Hematopoietic multipotent progenitor cell treated with erythropoietin and hydrocortisone succinate and interleukin-3 and kit ligand, for 6 days (in vitro differentiated cells): ENCODE measurements around the gene ORAI3.

Experiments used
- DNase-seq: peaks from one replicate; pipeline ENCODE4 v3.0.0-alpha.2; 2015

Gene ORAI3

DNA sequence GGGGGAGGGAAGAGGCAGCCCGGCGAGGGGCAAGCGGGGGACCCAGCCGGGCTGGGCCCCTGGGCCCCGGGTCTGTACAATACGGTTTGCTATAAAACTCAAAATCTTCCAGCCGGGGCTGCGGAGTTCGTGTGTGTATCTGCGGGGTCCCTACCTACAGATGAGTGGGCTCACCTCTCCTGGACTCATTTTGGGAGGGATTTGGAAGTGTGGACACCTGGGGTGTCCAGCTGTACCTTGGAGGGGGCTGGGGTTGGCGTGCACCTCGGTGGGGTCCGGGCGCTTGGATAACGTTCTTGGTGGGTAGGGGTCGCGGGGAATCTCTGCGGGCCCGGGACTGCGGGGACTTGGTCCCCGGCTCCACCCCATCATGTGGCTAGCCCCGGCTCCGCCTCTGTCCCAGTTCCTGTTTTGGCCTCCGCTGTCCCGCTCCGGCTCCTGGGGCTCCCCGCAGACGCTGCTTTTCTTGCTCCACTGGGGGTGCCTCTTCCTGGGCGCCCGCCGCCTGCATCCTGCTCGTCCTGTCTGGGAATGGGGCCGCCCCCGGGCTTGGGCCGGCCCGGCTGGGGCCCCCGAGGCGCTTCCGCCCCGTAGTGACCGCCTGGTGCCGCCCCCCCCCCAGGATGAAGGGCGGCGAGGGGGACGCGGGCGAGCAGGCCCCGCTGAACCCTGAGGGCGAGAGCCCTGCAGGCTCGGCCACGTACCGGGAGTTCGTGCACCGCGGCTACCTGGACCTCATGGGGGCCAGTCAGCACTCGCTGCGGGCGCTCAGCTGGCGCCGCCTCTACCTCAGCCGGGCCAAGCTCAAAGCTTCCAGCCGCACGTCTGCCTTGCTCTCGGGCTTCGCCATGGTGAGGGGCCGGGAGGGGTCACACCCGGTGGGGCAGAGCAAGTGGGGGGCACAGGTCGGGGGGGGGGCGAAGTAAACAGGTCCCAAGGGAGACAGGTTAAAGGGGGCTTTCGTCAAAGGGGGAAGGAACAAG is at the start of gene ORAI3:
Gene ORAI3, plus strand, starts transcription at position 402 of the 983 bp plus-strand sequence. Its CDS starts 222 bp downstream, at position 624.
- DNase-seq, result peak; percentile 88

DNA sequence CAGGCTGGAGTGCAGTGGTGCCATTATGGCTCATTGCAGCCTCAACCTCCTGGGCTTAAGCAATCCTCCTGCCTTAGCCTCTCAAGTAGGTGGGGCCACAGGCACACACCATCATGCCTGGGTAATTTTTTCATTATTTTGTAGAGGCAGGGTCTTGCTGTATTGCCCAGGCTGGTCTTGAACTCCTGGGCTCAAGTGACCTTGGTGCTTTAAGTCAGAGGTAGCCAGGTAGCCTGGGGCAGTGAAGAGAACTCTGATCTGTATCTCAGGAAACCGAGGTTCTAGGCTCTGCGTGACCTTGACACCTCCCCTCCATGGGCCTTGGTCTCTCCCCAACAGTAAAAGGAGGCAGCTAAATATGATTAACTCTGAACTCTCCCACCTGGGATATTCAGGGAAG is 49.1 kb upstream of the ORAI3 start:
- no peak for DNase-seq

DNA sequence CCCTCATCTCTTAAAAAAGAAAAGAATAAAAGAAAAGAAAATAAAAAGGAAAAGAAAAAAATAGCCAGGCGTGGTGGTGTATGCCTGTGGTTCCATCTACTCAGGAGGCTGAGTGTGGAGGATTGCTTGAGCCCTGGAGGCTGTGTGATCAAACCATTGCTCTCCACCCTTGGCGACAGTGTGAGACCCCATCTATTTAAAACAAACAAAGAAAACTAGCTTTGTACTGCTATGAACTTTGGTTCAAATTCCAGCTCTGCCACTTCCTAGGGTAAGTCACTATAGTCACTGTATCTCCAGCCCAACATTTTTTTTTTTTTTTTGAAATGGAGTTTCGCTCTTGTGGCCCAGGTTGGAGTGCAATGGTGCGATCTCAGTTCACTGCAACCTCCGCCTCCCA is 48.3 kb upstream of the ORAI3 start:
- no peak for DNase-seq

DNA sequence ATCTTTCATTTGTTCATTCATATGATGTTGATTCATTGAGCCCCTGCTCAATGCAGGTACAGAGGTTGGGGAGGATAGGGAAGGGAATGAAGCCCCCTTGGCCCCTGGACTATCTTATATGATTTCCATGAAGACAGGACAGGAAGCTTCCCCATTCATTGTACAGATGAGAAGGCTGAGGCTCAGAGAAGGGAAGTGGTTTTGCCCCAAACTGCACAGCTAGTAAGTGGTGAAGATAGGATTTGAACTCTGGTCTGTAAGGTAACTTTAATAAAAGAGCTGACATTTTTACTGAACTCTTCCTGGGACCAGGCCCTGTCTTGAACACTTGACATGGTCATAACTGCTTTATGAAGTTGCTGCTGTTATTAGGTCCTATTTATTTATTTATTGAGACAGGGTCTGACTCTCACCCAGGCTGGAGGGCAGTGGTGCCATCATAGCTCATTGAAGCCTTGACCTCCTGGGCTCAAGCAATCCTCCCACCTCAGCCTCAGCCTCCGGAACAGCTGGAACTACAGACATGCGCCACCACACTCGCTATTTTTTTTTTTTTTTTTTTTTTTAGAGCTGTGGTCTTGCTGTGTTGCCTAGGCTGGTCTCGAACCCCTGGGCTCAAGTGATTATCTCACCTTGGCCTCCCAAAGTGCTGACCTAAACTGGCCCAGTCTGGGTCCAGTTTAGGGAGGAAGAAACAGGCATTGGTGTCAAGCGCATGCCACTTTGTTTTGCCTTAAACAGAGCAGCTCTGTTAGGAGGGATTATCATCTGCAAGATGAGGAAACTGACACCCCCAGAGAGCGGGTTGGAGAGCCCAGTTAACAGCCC is 47.5 kb upstream of the ORAI3 start:
- peak; percentile 41 for DNase-seq

DNA sequence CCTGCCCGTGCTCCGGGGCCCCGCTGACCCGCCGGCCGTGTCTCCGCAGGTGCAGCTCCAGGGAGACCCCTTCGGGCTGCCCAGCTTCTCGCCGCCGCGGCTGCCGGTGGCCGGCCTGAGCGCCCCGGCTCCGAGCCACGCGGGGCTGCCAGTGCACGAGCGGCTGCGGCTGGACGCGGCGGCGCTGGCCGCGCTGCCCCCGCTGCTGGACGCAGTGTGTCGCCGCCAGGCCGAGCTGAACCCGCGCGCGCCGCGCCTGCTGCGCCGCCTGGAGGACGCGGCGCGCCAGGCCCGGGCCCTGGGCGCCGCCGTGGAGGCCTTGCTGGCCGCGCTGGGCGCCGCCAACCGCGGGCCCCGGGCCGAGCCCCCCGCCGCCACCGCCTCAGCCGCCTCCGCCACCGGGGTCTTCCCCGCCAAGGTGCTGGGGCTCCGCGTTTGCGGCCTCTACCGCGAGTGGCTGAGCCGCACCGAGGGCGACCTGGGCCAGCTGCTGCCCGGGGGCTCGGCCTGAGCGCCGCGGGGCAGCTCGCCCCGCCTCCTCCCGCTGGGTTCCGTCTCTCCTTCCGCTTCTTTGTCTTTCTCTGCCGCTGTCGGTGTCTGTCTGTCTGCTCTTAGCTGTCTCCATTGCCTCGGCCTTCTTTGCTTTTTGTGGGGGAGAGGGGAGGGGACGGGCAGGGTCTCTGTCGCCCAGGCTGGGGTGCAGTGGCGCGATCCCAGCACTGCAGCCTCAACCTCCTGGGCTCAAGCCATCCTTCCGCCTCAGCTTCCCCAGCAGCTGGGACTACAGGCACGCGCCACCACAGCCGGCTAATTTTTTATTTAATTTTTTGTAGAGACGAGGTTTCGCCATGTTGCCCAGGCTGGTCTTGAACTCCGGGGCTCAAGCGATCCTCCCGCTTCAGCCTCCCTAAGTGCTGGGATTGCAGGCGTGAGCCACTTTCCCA is 46.6 kb upstream of the ORAI3 start:
- peak; percentile 79 for DNase-seq

DNA sequence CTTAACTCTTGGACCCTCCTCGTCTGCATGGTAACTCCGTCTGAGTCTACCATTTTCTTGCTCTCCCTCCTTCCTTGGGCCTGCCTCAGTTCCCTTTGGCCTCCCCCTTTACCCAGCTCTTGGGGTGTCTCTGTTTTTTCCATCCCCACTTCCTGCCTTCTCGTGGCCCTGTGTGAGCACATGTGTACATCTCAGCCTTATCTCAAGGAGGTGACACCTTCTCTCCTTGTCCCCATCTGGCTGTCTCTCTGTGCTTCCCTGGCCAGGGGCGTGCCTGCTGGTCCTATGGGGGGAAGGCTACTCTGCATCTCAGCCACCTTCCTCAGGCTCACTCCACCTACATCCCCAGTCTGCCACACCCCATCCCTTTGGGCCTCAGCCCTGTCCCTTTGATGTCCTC is 45.9 kb upstream of the ORAI3 start:
- peak; percentile 68 for DNase-seq

DNA sequence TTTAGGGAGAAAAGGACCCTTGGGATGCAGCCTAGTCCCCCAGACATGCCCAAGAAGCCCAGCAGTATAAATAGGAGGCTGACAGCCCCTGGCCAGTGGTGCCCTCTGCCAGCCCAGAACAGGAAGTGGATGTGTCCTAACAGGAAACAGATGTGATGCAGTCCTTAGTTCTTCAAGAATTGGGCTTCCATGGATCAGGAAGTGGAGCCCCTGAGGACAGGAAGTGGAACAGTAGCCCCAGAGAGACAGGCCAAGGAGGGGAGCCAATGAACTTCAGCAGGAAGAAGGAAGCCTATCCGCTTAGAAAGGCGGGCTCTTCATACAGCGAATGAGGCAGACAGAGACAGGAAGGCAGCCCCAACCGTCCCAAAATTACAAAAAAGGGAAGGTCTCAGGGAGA is 45.3 kb upstream of the ORAI3 start:
- peak; percentile 85 for DNase-seq

DNA sequence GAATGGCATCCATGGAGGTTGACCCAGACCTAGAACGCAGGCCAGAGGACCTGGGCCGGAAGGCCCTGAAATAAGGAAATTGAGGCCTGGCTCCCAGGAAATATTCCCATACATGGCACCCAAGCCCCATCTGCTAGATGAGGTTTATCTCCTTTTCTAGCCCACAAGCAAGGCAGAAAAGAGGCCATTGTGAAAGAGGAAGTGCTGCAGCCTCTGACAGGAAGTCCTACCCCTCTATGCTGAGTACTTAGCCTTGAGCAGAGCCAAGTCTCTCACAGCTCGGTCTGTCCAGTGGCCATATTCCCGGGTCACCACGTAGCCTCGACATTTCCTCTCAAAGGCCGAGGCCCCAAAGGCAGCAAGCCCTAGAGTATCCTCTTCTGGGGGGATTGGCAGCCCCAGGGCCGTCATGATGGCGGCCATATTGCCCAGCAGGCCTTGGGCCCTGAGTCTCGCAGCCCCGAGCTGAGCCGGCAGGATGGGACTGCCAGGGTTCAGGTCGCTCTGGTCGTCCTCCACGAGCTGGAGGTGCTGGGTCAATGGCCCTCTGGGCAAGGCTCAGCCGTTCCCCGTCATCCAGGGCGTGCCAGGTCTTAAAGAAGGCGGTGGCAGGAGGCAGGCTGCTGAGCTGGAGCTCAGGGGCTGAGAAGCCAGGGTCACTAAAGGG is 44.6 kb upstream of the ORAI3 start:
- peak; percentile 58 for DNase-seq

DNA sequence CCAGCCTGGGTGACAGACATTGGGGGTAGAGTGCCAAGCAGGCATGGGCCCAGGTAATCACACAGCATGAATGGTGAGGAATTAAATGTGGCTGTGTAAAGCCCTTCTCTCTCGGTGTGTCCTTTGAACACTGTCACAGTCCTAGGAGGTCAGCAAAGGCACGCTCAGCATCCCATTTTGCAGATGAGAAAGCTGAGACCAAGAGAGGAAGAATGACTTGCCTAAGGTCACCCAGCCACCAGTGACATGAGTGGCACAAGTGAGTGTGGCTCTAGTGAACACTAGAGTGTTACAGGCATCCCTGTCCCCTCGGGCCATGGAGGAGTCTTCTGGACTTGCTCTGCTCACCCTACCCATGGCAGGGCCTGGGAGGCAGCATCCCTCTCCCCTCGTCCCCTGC is 41.8 kb upstream of the ORAI3 start:
- DNase-seq, result no peak

DNA sequence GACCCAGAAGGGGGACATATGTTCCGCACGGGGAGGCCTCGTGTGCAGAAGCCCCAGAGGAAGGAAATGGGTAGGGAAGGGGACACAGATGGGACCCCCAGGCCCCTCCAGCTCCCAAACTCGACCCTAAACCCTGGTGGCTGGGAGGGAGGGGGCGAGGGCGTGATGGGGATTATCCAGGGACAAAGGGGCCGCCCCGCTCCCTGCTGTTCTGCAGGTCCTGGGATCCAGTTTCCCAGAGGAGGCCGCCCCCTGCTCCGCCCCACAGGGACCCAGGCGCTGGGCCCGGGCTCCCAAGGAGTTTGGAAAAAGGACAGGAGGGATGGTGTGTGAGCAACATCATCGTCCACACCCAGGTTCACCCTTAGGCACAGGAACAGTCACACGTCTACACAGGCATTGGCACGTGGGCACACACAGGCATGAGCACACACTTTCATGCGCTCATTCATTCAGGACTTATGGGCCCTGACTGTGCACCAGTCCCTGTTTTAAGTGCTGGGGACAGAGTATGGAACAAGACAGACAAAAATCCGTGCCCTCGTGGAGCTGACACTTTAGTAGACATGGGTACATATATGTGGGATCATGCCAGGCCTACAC is 38.3 kb upstream of the ORAI3 start:
- no peak for DNase-seq

DNA sequence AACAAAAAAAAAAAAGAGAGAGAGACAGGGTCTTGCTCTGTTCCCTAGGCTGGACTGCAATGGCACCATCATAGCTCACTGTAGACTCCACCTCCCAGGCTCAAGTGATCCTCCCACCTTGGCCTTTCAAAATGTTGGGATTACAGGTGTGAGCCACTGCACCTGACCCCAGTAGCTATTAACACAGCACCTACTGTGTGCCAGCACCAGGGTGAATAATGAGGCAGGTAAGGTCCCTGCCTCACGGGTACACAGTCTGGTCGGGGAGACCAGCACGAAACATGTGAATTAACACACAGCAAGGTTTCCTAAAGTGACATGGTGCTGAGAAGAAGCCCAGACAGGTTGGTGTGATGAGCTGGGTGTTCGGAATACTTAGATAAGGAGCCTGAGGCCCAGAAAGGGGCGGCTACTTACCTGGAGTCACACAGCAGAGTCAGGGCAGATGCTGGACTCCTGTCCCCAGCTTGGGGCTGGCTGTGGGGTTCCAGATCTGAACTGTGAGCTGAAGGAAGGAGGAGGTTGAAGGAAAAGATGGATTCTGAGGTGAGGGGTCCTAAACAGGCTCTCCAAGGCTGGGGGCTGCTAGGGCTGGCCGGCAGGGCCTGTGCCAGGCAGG is 36.0 kb upstream of the ORAI3 start:
- DNase-seq, result no peak

DNA sequence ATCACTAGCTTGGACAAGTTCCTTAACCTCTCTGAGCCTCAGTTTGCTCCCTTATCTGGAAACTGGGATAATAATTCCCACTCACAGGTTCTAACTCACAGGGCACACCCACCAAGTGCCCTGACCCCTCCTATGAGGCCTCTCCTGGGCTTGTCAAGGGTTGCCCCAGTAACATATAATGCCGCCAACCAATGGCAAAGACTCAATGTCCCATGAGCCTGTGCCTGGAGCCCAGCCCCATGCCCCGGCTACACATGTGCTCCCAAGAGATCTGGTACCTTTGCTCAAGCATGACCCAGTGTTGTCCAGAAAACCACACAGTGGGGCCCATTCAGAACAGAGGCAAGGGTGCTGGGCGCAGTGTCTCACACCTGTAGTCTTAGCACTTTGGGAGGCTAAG is 34.0 kb upstream of the ORAI3 start:
- peak; percentile 23 for DNase-seq

DNA sequence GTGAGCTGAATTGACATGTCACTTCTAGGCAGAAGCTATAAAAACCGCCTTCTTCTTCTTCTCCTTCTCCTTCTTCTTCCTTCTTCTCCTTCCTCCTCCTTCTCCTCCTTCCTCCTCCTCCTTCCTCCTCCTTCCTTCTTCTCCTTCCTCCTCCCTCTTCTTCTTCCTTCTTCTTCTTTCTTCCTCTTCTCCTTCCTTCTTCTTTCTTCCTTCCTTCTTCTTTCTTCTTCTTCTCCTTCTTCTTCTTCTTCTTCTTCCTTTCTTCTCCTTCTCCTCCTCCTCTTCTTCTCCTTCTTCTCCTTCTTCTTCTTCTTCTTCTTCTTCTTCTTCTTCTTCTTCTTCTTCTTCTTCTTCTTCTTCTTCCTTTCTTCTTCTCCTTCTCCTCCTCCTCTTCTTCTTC is 30.3 kb upstream of the ORAI3 start:
- DNase-seq, result no peak

DNA sequence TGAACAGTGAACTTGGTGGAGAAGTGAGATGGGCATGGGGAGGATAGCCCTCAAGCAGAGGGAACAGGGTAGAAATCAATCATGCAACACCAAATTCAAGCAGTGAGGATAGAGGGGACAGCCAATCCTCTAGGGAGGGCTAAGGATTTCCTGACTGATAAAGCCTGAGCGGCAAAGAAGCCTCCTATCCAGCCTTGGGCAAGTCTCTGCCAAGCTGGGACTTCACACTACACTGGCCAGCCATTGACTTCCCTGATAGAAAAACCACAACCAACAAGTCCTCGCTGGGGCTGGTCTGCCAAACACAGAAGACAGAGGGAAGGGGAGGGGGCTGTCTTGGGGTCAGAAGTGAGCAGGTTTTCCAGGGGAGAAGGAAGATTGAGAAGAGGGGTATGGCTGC is 28.0 kb upstream of the ORAI3 start:
- DNase-seq, result peak; percentile 51

DNA sequence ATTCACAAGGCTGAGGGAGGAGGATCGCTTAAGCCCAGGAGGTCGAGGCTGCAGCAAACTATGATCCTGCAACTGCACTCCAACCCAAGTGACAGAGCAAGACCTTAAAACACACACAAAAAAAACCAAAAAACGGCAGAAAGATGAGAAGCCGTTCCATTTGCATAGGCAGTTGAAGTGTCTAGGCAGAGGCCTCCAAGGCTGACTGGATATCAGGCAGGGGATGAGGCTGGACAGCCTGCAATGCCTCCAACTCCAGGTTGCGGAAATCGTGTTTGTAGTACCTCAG is 27.5 kb upstream of the ORAI3 start:
- no peak for DNase-seq

DNA sequence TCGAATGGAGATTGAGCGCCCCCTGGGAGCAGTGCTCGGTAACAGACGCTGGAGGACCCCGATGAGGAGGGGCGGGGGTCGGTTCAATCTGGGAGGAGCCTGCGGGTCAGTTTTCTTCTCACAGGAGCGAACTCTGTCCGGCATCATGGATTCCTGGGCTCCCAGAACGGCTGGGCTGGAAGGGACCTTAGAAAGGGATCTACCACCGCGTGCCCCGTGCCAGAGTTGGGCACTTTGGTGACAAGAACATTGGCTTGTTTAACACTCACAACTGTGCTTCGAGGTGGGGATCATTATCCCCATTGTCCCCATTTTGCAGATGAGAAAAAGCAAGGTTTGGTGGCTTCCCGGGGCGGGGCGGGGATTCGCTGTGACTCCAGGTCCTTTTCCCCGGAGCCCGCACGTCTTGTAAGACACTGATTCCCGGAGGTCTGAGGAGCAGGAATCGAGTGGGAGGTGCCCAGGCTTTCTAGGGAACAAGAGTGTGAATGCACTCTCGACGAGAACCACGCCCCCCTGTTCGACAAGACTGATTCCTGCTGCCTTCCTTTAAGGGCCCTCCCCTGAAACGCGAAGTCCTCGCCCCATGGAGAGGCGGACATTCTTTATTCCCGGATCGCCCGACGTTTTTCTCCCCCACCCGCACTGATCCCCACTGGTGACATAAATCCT is 27.0 kb upstream of the ORAI3 start:
- peak; percentile 95 for DNase-seq

DNA sequence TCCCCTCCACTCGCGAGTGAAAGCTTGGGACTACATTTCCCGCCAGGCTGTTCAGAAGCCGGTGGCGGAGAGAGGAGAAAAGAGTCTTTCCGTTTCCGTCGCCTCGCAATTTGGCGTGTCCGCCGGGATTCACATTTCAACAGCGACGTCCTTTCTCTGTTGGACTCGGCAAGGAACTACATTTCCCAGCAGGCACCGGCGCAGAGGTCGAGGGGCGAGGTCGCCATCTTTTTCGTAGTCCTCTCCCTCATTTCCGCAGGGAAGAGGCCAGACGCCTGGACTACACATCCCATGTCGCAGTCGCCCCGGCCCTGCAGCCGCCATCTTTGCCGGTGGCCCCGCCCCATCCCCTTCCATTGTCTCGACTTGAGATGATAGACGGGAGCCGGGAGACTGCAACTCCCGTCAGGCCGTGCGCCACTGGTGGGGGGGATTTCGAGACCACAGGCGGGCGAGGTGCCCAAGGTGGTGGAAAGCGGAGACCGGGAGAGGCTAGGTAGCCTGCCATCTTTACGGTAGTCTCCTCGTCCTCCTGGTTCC is 26.4 kb upstream of the ORAI3 start:
- DNase-seq, result peak; percentile 100

DNA sequence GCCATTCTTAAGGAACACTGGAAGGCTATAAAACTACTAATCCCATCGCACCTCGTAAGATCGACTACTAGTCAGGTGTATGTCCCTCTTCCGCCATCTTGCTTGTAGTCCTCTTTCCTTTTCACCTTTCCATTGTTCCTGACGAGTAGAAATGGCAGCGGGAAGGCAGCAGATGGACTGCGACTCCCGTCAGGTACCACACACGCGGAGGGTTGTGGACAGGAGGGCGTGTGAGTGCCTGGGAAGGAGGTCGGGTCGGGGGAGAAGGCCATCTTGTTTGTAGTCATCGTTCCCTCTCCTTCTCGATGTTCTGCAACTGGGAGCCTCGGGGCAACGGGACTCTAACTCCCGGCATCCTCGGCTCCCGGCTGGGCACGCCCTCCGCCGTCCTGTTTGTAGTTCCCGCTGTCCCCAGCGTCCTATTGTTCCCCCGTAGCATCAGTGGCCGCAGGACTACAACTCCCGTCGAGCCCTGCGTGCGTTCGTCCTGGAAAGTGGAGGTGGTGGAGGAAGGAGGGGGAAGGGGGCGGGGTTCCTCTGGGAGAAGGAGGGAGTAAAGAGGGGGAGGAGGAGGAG is 25.8 kb upstream of the ORAI3 start:
- peak; percentile 100 for DNase-seq

DNA sequence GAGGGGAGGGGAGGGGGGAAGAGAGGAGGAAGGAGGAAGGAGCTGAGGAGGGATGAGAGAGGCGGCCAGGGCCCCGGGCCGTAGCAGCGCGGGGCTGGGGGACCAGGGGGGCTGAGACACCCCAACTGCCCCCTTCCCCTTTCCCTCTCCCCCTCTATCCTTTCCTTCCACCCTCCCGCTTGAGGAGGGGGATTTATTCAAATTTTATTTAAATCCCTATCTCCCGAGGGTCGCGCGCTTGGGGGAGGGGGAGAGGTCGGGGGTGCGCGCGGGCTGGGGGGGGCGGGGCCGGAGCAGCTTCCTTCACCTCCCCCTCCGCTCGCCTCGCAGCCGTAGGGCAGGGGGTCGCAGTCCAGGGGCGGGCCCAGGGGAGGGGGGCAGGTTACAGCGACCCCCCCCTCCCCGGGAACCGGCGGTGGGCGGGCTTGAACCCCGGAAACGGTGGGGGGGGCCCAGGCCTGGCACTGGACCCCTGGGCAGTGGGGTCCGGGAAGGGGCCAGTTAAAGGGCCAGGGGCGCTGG is 25.3 kb upstream of the ORAI3 start, which contains the start of gene FBXL19:
Gene FBXL19, plus strand, starts transcription at position 19 of the 522 bp plus-strand sequence. CDS start 2,183 bp downstream, outside the sequence.
- no peak for DNase-seq
